Transverse colon (tissue), 4 donors: ENCODE results near the gene PMM1.

Source experiments
- CTCF ChIP-seq, 5 experiments: fragments of 200-600 bp in 3 of 5; fragments of 450-650 bp in 2 of 5; sonication (generic) in 3 of 5; IDR thresholded peaks; 1 replicate in 2 of 5; 2 replicates in 3 of 5; pipeline ENCODE4 v1.5.1; 2016 to 2017; ENCODE audit warnings: antibody characterized with exemption in 5 of 5, inconsistent platforms in 3 of 5, mild to moderate bottlenecking in 2 of 5, moderate library complexity in 1 of 5
- EP300 ChIP-seq: sonication (generic); formaldehyde crosslinking; IDR thresholded peaks from one replicate; pipeline ENCODE4 v1.6.1; 2017; ENCODE audit warnings: antibody characterized with exemption, low read depth
- POLR2A ChIP-seq: fragments of 450-650 bp; IDR thresholded peaks from one replicate; pipeline ENCODE4 v1.6.1; 2016; ENCODE audit warnings: antibody characterized with exemption, mild to moderate bottlenecking, moderate library complexity
- POLR2AphosphoS5 ChIP-seq, 3 donors: sonication (generic); formaldehyde crosslinking; IDR thresholded peaks; one replicate each; pipeline ENCODE4 v1.6.1; 2016; ENCODE audit warnings: antibody characterized with exemption in 3 of 3

- TF ChIP-seq POLR2A (no peak), CTCF (IDR thresholded peaks at IDR 0.05) (no peak), POLR2AphosphoS5 (IDR thresholded peaks at IDR 0.05) (no peak), EP300 (no peak)
These were observed 2.3 kb downstream of the PMM1 start for GRCh38 chr22:41587347-41587723.
